Embryonic facial prominence (tissue), 1 donor: ENCODE data around the gene PNKD.

ENCODE experiments used
- DNase-seq: peaks from one replicate; pipeline ENCODE4 v3.0.0-alpha.2; 2016; ENCODE audit errors: extremely low spot score

The PNKD gene

DNA sequence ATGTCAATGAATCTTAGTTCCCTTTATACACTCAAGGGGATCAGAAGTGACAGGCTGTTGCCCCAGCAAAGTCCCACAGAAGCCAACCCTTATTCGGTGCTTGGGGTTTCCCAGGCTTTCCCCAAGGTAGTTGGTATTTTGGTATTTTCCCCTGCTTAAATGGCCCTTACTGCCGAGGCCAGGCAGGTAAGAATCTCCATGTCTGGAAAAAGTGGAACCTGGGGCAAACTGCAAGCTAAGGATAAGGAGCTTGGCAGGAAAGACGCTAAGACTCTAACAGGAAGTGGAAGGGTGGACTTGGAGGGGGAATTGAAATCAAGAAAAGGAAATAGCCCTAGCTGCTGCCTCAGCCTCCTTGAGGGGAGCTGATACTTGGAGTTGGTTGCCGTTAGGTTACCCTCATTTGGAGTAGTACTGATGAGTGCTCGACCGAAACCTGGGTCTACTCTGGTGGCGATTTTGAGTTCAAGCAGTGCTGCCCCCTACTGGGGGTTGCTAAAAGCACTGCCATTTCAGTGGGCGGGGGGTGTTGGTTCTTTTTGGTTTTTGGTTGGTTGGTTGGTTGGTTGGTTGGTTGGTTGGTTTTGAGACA, 12.8 kb upstream of the PNKD start:
- no peak for DNase-seq

DNA sequence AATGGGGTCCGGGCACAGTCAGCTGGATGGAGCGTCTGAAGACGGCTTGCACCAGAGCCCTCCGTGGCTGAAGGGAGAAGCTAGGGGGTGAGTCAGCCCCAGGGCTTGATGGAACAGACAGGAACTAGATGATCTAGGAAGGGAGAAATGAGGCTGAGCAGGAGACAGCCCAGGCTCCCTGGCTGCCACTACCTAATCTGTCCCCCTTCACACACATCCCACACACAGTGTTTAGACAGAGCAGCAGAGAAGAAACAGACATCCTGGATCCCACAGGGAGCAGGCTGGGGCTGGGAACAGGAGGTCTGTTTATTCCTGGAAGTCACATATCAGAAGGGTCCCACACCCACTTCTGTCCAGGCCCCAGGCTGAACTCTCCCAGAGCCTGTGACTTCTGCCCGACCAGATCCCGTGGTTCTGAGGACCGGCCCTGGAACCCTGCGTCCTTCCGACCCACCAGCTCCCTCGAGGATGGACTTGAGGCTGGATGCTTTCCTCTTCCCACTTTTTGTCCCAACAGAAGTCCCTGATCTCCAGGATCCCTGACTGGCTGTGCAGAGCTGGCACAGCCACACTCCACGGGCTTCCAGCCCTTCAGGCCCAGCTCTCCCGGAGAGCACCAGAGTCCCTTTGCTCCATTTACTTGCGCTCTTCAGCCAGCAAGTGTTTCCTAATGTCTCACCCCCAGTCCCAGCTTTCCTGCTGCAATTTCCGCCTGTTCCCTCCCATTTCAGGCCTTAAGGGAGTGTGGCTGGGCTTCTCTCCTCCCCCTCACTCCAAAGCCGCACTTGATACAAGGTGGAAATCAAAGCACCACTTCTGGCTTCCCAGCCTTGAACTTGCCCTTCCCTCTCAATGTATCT, 11.0 kb upstream of the PNKD start:
- no peak for DNase-seq

DNA sequence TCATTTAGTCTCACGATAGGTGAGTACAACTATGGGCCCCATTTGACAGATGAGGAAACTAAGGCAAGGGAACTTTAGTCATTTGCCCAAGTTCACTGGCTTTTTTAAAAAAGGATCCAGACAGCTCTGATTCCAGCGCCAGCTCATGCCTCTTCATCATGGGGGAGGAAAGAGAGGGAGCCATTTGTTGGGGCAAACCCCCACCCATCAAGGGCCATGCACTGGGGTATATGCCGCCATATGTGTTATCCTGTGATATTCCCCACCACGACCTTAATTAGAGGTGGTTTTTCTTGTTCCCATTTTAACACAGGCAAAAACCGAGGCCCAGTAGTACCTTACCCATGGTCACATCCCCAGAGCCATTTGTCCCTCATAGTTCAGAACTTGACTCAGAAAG, 10.2 kb upstream of the PNKD start:
- no peak for DNase-seq

DNA sequence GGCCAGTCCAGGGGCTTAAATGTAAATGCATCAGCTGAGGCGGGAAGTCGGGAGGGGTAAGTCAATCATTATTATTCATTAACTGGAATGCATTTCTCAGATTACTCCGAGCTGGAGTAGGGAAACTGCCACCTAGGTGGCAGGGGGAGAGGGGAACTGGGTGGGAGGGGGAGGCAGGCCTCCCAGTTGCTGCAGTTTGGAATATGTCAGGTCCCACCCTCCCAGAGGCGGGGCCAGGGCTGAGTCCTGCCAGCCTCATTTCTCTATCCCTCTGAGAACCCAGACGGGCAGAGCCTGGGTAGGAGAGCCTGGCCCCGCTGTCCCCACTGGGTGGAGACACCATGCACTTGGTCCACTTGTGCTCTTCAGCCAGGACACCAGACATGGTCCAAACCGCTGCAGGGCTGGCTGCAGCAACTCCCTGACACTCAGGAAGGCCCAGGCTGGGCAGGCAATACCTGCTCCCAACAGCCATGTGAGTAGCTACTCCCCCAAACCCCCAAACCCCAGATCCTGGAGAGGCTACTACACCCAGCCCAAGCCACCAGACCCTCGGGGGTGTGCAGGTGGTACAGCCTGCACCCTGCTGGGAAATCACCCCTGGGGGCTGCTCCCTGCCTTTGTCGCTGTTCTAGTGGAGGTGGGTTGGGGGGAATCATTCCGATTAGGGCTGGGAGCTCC, 9.4 kb upstream of the PNKD start, which contains the start of gene GPBAR1:
Gene GPBAR1, plus strand, starts transcription at position 274 of the 681 bp plus-strand sequence. CDS start 1,710 bp downstream, outside the sequence.
- DNase-seq = no peak

DNA sequence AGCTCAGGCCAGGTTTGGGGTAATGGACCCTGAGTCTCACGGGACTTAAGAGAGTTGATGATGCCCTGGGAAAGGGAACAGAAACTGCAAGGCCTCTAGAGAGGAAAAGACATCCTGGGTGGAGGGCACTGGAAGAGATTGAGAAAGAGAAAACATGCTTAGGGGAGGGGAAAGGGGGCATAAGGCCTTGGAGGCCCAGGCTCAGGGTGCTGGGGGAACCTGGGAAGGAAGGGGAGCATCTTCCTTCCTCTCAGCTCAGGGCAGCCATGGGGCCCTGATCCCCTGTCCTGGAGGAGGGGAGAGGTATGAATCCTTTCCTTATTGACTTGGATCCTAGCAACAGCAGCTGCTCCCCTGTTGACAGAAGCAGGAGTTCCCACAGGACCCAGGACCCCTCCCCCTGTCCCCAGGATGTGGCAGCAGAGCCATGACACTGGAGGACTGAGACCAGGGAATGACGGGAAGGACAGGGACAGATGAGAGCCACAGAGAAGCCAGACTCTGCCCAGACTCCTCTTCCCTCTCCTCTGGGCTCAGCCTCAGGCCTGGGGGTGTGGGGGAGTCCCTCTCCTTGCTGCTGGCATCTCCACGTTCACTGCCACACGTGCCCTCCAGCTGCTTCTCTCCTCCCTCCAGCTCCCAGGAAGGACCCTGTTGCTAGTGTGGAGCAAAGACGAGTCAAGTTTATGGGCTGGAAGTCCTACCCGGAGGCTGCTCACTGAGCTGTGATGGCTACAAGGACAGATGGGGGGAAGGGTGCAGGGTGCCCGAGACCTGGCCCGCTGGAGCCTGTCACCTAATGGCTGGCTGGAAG, 8.7 kb upstream of the PNKD start:
- DNase-seq = no peak

DNA sequence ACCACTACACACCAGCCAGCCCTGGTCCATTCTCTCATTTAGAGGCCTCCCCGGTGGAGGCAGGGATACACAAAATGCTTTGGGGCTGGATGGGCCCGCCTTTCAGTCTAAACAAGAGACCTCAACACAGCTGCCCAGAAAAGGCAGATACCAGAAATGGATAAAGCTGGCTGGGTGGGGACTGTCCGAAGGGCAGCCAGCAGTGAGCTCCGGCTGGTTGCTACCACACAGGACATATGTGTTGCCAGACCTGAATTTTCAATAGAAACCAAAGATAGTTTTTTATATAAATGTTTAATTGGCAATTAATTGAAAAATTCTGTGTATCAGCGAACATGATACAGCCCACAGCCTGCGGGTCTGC, 8.1 kb upstream of the PNKD start:
- no peak for DNase-seq

DNA sequence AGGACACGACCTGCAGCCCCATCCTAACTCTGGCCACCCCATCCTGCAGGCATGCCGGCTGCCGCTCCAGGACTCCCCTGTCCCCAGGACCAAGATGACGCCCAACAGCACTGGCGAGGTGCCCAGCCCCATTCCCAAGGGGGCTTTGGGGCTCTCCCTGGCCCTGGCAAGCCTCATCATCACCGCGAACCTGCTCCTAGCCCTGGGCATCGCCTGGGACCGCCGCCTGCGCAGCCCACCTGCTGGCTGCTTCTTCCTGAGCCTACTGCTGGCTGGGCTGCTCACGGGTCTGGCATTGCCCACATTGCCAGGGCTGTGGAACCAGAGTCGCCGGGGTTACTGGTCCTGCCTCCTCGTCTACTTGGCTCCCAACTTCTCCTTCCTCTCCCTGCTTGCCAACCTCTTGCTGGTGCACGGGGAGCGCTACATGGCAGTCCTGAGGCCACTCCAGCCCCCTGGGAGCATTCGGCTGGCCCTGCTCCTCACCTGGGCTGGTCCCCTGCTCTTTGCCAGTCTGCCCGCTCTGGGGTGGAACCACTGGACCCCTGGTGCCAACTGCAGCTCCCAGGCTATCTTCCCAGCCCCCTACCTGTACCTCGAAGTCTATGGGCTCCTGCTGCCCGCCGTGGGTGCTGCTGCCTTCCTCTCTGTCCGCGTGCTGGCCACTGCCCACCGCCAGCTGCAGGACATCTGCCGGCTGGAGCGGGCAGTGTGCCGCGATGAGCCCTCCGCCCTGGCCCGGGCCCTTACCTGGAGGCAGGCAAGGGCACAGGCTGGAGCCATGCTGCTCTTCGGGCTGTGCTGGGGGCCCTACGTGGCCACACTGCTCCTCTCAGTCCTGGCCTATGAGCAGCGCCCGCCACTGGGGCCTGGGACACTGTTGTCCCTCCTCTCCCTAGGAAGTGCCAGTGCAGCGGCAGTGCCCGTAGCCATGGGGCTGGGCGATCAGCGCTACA, 7.4 kb upstream of the PNKD start:
- no peak for DNase-seq

DNA sequence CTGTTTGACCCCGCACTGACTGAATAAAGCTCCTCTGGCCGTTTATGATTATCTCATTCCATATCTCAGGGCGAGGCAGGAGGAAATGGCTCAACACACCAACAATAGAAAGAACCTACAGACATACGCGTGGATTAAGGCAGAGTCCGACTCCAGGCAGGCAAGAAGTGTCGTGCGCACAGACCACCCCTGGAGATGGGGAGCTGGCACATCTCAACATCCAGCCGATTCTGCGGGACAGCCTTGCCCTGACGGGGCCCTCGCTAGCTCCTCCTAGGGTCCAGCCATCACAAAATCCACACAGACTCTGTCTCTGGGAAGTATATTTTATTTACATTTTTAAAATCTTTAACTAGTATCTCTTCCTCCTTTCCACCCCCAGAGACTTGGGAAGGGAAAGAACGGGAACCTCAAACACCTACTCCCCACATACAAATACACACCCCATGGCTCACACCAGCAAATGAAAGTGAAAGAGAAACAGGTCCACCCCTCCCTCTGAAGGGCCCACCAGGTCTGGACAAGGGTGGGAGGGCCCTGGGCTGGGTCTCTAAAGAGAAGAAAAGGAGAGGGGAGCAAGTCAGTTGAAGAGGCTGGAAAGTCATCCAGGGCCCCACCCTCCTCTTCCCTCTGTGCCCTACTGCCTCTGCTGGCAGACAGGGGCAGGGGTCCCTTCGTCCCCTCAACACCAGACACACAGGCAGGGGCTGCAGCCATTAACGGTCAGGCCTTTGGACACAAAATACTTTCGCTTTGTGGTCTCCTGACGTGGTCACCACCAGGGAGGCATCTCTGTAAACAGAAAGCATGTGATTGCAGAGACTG, 6.3 kb upstream of the PNKD start:
- no peak for DNase-seq

DNA sequence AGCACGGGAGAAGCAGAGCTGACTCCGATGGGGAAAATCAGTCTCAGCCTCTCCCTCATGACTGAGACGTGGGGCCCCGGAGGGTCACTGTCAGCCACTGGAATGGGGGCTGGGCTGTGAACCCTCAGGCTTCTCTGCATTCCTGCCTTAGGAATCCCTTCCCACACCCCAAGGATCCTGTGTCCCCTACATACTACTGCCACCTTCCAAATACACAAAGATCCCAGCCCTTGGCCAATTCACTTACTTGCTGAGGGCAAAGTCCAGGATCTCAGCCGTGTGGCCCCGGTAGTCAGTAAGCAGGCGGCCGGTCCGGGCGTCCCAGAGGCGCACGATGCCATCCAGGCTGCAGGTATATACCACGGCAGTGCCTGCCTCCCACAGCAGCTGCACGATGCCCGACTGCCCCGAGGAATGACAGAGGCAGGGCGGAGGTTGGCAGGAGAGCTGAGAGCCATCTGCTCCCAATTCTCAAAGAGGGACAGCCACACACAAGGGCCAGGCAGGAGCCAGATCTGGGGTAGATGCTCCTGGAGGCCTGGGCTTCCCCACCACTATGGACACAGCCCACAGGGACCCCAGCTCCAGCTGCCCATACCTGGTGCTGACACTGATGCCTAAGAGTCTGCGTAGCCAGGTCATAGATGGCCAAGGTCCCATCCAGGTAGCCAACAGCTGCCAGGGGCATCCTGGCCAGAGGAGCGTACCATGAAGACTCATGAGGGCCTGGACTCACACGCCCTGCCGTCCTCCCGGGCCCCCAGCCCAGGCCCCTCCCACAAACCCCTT, 5.4 kb upstream of the PNKD start:
- no peak for DNase-seq

DNA sequence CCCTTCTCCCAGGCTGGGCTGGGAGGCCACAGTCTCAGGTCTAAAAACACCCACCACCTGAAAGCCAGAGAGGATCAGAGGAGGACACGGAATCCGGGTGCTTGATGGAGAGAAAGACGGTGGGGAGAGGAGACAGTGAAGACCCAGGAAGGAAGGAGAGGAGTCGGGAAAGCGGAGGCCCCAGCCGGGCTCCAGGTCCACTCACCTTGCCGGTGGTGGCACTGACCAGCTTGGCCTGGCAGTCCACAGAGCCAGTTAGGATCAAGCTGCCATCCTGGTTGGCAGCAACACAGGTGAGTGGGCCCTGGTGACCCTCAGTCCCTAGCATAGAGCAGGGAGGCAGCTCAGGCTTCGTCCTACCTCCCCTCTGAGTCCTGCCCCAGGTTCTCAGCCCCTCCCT, 4.7 kb upstream of the PNKD start:
- no peak for DNase-seq

DNA sequence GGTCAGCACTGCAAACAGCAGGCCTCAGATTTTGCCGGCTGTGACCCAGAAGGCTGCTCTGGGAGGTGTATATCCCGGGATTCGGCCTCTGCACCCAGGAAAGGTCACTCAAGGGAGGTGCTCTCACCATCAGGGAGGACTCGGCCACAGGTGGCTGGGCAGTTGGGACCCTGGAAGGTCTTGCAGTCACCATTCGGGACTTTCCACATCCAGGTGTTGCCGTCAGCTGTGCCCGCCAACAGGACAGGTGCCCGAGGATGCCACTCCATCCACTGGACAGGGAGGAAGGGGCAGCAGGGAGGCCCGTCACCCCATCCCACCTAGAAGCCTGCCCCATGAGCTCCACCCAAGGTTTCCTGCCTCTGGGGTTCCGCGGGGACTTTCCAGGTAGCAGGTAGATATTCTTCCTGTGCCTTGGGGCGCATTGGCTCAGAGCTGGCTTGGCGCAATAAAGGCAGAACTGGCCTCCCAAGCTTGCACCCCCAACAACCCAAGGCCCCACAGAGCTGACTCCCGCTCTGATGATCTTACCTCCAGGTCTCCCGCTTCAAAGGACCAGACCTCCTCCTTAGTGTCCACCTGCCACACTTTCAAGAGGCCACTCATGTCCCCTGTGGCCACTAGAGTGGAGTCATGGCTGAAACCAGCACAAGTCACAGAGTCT, 3.9 kb upstream of the PNKD start:
- no peak for DNase-seq

DNA sequence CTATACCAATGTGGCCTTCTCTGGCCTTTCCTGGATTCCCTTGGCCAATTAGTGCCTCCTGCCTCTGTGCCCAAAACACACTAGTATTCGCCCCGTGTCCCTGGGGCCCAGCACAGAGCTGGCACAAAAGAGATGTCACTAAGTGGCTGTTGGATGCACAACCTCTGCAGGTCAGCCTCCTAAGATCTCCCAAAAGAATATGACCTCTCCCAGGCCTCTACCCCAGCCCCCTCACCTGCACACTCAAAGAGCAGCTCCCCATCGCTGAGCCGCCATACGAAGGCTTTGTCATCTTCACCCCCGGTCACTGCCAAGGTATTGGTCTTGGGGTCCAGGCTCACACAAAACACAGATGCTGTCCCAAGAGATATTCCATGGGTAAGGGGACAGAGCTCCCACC, 3.1 kb upstream of the PNKD start:
- no peak for DNase-seq

DNA sequence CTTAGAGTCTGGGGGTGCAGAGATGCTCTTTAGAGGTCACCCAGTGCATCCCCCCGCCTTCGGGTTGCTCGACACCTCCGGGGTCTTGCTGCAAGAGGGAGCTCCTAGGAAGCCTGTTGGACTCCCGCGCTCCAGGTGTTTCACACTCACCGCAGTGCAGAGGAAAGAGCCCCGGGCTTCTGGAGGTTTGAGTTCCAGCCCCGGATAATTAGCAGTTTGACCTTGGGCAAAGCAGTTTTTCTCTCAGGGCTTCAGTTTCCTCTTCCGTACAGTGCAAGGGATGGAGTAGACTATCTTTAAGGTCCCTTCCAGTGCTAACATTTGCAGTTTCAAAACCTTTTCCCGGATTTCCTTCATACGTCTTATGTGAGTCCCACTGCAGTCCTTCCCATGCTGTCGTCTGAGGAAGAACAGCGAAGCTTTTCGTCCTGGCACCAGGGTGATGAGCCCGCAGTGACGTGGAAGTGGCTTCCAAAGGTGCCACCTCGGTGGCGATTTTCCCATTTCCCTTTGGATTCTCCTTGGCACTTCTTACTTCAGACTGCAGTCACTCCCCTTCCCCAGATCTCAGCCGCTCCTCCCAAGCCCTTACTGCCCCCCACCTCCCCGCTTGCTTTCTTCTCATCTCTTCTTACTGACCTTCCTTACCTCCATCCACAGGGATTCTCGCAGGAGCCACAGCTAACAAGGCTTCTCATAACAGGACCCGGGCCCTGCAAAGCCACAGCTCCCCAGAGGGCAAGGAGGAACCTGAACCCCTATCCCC, 585 bp downstream of the PNKD start:
- DNase-seq = no peak

DNA sequence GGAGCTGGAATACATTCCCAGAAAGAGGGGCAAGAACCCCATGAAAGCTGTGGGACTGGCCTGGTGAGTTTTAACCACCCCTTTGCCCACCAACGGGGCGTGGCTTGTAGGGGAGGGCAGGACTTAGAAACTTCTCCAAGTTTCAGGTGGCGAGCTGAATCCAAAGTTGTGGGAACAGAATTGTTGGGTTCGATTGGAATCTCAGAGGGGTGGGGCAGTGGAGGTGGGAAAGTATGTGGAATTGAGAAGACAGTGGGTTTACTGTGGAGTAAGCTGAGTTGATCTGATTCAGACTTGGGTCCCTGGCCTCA, 1.1 kb downstream of the PNKD start:
- no peak for DNase-seq

DNA sequence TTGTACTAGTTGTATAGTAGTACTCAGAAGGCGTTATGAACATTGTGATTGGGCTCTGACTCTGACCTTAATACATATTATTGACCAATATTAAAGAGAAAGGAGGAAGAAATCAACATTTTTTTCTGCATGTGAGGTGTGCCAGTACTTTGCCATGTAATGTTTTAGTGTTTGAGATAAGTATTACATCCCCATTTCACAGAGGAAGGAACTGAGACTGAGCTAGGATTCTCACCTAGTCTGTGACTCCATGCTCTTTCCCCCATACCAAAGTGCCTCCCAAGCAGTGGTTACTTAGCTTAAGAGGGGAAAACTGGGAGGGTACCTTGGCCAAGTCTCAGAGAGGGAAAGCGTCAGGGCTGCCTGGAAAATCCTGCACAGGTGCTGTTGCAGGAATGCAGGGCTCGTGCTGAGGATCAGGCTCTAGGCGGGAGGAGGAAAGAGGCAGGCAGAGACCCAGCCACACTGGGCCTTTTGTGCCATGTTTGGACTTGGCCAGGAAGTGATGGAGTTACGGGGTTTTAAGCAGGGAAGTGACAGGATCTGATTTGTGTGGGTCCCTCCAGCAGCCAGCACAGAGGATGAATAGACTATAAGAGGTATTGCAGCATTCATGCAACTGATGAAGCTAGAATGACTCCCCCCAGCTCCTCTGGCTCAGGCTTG, 1.7 kb downstream of the PNKD start:
- DNase-seq = no peak

DNA sequence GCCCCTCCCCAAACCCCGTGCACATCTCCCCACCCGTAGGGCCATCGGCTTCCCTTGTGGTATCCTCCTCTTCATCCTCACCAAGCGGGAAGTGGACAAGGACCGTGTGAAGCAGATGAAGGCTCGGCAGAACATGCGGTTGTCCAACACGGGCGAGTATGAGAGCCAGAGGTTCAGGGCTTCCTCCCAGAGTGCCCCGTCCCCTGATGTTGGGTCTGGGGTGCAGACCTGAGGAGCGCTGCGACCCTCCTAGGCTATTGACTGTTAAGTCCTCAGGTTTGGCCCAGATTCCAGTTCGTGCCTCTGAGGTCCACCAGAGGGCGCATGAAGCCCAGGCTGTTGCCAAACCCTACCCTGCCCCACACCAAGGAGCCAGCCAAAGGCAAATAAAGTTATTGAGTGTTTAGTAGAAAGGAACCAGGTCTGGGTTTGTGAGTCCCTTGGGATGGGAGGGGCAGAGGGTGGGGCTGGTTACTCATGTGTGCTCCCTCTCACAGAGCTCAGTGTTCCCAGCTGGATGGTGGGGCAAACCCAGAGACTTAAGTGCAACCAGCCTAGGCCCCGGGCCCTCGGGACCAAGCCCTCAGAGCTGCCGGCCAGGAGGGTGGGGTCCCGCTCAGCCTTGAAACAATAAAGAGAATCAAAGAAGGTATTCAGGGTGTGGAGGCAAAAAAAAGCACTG, 2.4 kb downstream of the PNKD start:
- DNase-seq = peak; percentile 64
